ENCODE results near the gene MS4A4E.

DNA sequence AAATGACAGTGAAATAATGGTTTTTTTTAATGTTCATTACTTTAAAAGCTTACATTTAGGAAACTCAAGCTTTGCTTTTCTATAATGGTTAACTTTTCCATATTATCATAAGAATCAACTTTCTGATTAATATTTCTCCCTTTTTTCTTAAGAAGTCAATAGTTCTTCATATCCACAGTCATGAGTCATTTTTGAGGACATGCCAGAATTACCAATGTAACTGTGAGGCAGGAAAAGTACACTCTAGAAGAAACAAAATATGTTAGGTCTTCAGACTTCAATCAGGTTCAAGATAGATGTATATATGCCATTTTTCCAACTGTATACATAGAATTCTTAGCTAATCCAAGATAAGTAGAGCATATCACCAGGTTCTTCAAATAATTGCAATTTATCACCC, 70.9 kb downstream of the MS4A4E start:
- TF ChIP-seq CTCF (IDR thresholded peaks at IDR 0.05; ENCODE audit: extremely low read depth in 1 of 2, insufficient read depth in 1 of 2, low read depth in 1 of 2, low read length in 2 of 2) (no peak), POLR2A (IDR thresholded peaks at IDR 0.05; ENCODE audit: low read depth, low read length) (no peak), EZH2 (IDR thresholded peaks at IDR 0.05; ENCODE audit: borderline replicate concordance, low read depth, low read length, severe bottlenecking) (no peak), POLR2AphosphoS5 (IDR thresholded peaks at IDR 0.05; ENCODE audit: insufficient read depth, low read depth, low read length) (no peak), JUN (IDR thresholded peaks at IDR 0.05; ENCODE audit: borderline replicate concordance, insufficient read depth, insufficient read length, low read depth) (no peak), GATA2 (IDR thresholded peaks at IDR 0.05; ENCODE audit: insufficient read depth, insufficient read length, low read depth, low read length) (no peak), FOS (IDR thresholded peaks at IDR 0.05; ENCODE audit: borderline replicate concordance, insufficient read depth, low read length) (peak; percentile 41)
- TF ChIP-seq, protein P1, sequence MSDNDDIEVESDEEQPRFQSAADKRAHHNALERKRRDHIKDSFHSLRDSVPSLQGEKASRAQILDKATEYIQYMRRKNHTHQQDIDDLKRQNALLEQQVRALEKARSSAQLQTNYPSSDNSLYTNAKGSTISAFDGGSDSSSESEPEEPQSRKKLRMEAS (IDR thresholded peaks at IDR 0.05; ENCODE audit: insufficient read depth, insufficient read length) = no peak

Data from endothelial cell of umbilical vein (primary cell).